Thyroid gland (tissue), 4 donors: Measurements from ENCODE around the gene TBC1D22A. TPM values are rescaled to one million over a fixed set of nuclear protein-coding genes. Genes with fewer than 3 reads are reported as not detected.

Experiments used
- DNase-seq, 2 donors: peaks; one replicate each; pipeline ENCODE4 v3.0.0-alpha.2; 2019
- H3K27ac ChIP-seq, 3 donors: fragments of 200-600 bp; sonication (generic); 1 replicate in 2 of 3; 2 replicates in 1 of 3; pipeline ENCODE4 v1.5.1; 2016 to 2019; ENCODE audit warnings: mild to moderate bottlenecking in 1 of 3, moderate library complexity in 1 of 3
- H3K27me3 ChIP-seq: fragments of 200-600 bp; sonication (generic); one replicate; pipeline ENCODE4 v1.5.1; 2019
- H3K36me3 ChIP-seq, 2 donors: fragments of 200-600 bp; sonication (generic); one replicate each; pipeline ENCODE4 v1.5.1; 2016 to 2019
- H3K4me1 ChIP-seq, 2 donors: fragments of 200-600 bp; sonication (generic); one replicate each; pipeline ENCODE4 v1.5.1; 2017 to 2019
- H3K4me3 ChIP-seq, 3 donors: fragments of 200-600 bp; sonication (generic); replicated peaks in 1 of 3; 1 replicate in 2 of 3; 2 replicates in 1 of 3; pipeline ENCODE4 v1.5.1; 2016; ENCODE audit warnings: mild to moderate bottlenecking in 1 of 3
- H3K9me3 ChIP-seq: fragments of 200-600 bp; sonication (generic); one replicate; pipeline ENCODE4 v1.5.1; 2017
- POLR2A ChIP-seq, 2 donors: fragments of 450-650 bp; IDR thresholded peaks; one replicate each; pipeline ENCODE4 v1.6.1; 2017; ENCODE audit warnings: antibody characterized with exemption in 2 of 2, mild to moderate bottlenecking in 2 of 2, moderate library complexity in 1 of 2
- WGBS, 2 donors: methylation state at CpG; one replicate each; pipeline ENCODE4 v1.1.5; 2017; 5-methylcytosine and 5-hydroxymethylcytosine counted together
- intact Hi-C: fragments of 100-400 bp; cut with DNase I; formaldehyde crosslinking; loops from one replicate; pipeline ENCODE4 v1.15.1; 2023
- total RNA-seq, 4 donors: library from RNA; depleted of rRNA; stranded (reverse); fragments of >200 nt; gene quantifications; one replicate each; pipeline ENCODE4 v1.2.3, GENCODE V29; 2016
- TF ChIP-seq, protein P1 (sequence below), 6 experiments: fragments of 200-600 bp in 3 of 6; fragments of 450-650 bp in 3 of 6; sonication (generic) in 3 of 6; IDR thresholded peaks; one replicate each; pipeline ENCODE4 v1.5.1; 2016 to 2019; ENCODE audit warnings: antibody characterized with exemption in 6 of 6, mild to moderate bottlenecking in 2 of 6, inconsistent platforms in 1 of 6, moderate library complexity in 1 of 6

The TBC1D22A gene
- total RNA-seq, 4 donors from 2014 or later: 26.7 to 34.6 (median 33.2) TPM

DNA sequence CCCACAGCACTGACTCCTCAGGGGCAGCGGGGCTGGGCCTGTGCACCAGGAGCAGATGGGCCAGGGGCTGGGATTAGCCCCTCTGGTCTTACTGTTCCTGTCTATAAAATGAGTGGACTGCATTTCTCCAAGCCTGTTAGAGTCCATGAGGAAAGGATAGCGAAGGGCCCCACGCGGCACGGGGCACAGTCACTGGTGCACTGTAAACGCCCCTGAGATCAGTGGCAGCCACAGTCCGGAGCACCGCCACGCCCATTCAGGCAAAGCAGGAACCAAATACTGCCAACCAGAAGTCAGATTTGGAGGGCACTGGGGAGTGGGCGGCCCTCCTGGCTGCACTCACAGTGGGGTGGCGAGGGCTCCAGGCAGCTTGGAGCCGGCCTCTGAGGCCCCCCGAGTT, 387.5 kb downstream of the TBC1D22A start:
- Histone ChIP-seq H3K4me3 (no peak overlapping the region), H3K4me1 (peaks cover 6 to 15% of the 10 kb centered on the region in 2 donors), H3K9me3 (no peaks in the 10 kb centered on the region), H3K36me3 (no peaks in the 10 kb centered on the region), H3K27me3 (no peaks in the 10 kb centered on the region), H3K27ac (no peak overlapping the region)
- no peak for DNase-seq
- 97 to 98% methylated on average over 9 to 13 of the region's 13 CpGs for WGBS, 2 donors
- intact Hi-C loops: loop anchor here (10.0 kb wide), 1 partner anchor 155 kb away; no protein-coding TSS in a partner anchor
- no peak for TF ChIP-seq POLR2A (IDR thresholded peaks at IDR 0.05)
- TF ChIP-seq, protein P1, sequence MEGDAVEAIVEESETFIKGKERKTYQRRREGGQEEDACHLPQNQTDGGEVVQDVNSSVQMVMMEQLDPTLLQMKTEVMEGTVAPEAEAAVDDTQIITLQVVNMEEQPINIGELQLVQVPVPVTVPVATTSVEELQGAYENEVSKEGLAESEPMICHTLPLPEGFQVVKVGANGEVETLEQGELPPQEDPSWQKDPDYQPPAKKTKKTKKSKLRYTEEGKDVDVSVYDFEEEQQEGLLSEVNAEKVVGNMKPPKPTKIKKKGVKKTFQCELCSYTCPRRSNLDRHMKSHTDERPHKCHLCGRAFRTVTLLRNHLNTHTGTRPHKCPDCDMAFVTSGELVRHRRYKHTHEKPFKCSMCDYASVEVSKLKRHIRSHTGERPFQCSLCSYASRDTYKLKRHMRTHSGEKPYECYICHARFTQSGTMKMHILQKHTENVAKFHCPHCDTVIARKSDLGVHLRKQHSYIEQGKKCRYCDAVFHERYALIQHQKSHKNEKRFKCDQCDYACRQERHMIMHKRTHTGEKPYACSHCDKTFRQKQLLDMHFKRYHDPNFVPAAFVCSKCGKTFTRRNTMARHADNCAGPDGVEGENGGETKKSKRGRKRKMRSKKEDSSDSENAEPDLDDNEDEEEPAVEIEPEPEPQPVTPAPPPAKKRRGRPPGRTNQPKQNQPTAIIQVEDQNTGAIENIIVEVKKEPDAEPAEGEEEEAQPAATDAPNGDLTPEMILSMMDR (IDR thresholded peaks at IDR 0.05): no peak

DNA sequence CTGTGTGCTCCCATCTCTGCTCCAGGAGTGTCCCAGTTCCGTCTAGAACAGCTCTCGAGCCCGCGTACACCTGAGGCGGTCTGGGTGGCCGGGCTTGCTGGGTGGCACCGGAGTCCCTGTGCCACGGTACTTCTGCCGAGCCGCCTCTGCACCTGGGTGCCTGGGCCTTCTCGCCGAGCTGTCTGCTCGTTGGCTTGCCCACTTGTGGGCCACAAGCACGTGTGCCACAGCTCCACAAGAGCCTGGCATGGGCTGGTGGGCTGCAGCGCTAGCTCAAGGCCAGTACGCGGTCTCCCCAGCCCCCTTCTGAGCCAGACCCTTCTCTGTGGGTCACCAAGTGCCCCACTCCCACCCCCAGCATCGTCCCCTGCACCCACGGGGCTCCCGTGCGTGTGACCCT, 388.0 kb downstream of the TBC1D22A start:
- Histone ChIP-seq H3K4me3 (no peak overlapping the region), H3K27ac (no peak overlapping the region), H3K36me3 (no peaks in the 10 kb centered on the region), H3K9me3 (no peaks in the 10 kb centered on the region), H3K27me3 (no peaks in the 10 kb centered on the region), H3K4me1 (peaks cover 6 to 11% of the 10 kb centered on the region in 2 donors)
- TF ChIP-seq, protein P1 (IDR thresholded peaks at IDR 0.05): no peak
- TF ChIP-seq POLR2A (IDR thresholded peaks at IDR 0.05): no peak
- no peak for DNase-seq
- WGBS, 2 donors: 87 to 97% methylated on average over 12 to 14 of the region's 21 CpGs
- intact Hi-C loops: no loop called here

DNA sequence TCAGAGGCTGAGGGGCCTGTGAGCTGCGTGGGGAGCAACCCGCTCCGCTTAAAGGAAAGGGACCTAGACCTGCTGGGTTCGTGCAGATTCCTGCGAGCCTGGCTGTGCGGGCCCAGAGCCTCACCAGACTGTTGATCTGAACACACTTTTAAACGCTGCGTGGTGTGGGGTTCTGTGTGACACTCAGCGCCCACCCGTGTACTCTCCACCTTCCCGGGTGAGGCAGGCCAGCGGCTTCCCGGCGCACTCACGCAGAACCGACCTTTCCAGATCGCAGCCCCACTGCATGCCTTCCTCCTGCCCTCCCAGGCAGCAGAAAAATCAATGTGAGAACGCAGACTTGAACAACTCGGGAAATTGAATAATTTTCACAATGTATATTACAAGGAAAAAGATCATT, 388.6 kb downstream of the TBC1D22A start:
- H3K4me3 ChIP-seq: no peak overlapping the region
- H3K36me3 ChIP-seq: no peaks in the 10 kb centered on the region
- intact Hi-C loops: no loop called here
- H3K27me3 ChIP-seq: no peaks in the 10 kb centered on the region
- 90 to 93% methylated on average over 19 of the region's 19 CpGs for WGBS, 2 donors
- H3K27ac ChIP-seq: no peak overlapping the region
- H3K4me1 ChIP-seq: peaks cover 6 to 11% of the 10 kb centered on the region in 2 donors
- TF ChIP-seq, protein P1 (IDR thresholded peaks at IDR 0.05): no peak
- no peak for TF ChIP-seq POLR2A (IDR thresholded peaks at IDR 0.05)
- DNase-seq: no peak
- no peaks in the 10 kb centered on the region for H3K9me3 ChIP-seq

DNA sequence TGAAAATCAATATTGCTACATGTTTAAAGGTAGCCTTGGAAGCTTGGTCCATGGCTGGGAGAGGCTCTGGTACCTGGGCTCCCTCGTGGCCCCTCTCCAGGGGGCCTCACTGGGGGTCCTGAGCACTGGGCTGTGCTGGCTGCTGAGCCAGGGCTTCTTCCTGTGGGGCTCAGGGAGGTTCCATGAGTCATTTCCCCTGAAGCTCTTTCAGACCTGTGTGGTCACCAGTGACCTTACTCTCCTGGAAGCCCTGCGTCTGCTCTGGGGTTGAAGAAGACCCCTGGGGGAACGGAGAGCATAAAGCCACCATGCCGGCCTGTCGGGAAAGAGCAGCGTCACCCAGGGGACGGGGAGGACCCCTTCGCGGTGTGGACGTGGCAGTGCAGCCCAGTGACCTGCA, 389.0 kb downstream of the TBC1D22A start:
- Histone ChIP-seq H3K36me3 (no peaks in the 10 kb centered on the region), H3K4me1 (peaks cover 6 to 11% of the 10 kb centered on the region in 2 donors), H3K27ac (no peak overlapping the region), H3K9me3 (no peaks in the 10 kb centered on the region), H3K27me3 (no peaks in the 10 kb centered on the region), H3K4me3 (no peak overlapping the region)
- no peak for DNase-seq
- intact Hi-C loops: no loop called here
- 84 to 87% methylated on average over 10 of the region's 10 CpGs for WGBS, 2 donors
- TF ChIP-seq POLR2A (IDR thresholded peaks at IDR 0.05): no peak

DNA sequence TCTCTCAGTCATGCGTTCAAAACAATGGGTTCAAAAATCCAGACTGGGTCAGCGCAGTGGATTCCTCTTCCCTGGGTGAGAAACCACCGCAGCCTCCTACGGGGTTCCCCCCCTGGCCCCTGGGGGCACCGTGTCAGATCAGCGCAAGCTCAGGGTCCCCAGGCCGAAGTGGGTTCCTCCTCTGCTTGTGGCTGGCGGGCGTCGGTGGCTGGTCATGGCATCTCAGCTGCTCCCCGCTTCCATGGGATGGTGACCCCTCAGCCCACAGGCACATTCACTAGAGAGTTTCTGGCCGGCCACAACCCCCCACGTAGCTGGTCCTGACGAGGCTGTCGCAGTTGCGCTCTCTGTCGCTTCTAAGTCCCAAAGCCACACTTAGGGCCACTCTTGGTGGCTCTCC, 389.8 kb downstream of the TBC1D22A start:
- TF ChIP-seq POLR2A (IDR thresholded peaks at IDR 0.05): no peak
- TF ChIP-seq, protein P1 (IDR thresholded peaks at IDR 0.05): no peak
- Histone ChIP-seq H3K27me3 (no peaks in the 10 kb centered on the region), H3K36me3 (no peaks in the 10 kb centered on the region), H3K9me3 (no peaks in the 10 kb centered on the region), H3K27ac (no peak overlapping the region), H3K4me3 (no peak overlapping the region), H3K4me1 (peaks cover 6 to 11% of the 10 kb centered on the region in 2 donors)
- no peak for DNase-seq
- intact Hi-C loops: no loop called here
- WGBS, 2 donors: 92 to 93% methylated on average over 13 to 17 of the region's 17 CpGs

DNA sequence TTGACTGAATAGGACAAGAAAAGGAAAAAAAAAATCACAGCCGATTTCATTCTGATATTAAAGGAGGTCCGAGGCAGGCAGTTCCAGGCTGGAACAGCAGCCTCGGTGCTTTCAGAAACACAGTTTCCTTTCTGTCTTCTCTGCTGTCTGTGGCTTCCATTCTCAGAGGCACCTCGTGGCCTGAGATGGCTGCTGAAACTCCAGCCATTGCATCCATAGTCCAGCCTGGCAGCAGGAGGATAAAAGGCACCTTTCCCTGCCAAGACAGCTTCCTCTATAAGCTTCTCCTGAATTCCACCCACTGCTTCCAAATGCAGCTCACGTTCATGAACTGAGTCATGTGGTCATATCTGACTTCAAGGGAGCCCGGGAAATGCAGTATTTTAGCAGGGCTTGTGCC, 390.5 kb downstream of the TBC1D22A start:
- DNase-seq: no peak
- TF ChIP-seq, protein P1 (IDR thresholded peaks at IDR 0.05): no peak
- TF ChIP-seq POLR2A (IDR thresholded peaks at IDR 0.05): no peak
- intact Hi-C loops: no loop called here
- no peak overlapping the region for H3K4me3 ChIP-seq
- H3K27ac ChIP-seq: no peak overlapping the region
- no peaks in the 10 kb centered on the region for H3K36me3 ChIP-seq
- no peaks in the 10 kb centered on the region for H3K9me3 ChIP-seq
- peaks cover 6 to 11% of the 10 kb centered on the region in 2 donors for H3K4me1 ChIP-seq
- 45 to 58% methylated on average over 6 of the region's 6 CpGs for WGBS, 2 donors
- H3K27me3 ChIP-seq: no peaks in the 10 kb centered on the region
